ENCODE data around the gene NAV1. TPM values are rescaled to one million over a fixed set of nuclear protein-coding genes. Genes with fewer than 3 reads are reported as not detected.
A peak's percentile ranks its signal among the peaks of the same experiment; 100 is the strongest.

Gene NAV1
- total RNA-seq, 1 donor from 2014 or later = 0.83 TPM

- H3K4me3 Mint-ChIP-seq = no peak overlapping the region
- no peak overlapping the region for H3K27ac Mint-ChIP-seq
- DNase-seq (ENCODE audit: low spot score) = no peak
- intact Hi-C loops (cut with micrococcal nuclease) = no loop called here
- peaks cover 7% of the 10 kb centered on the region for H3K4me1 Mint-ChIP-seq (ENCODE audit: low read depth)
- peaks cover 13% of the 10 kb centered on the region for H3K36me3 Mint-ChIP-seq (ENCODE audit: low read depth)
- no peaks in the 10 kb centered on the region for H3K9me3 Mint-ChIP-seq
- no peaks in the 10 kb centered on the region for H3K27me3 Mint-ChIP-seq (ENCODE audit: insufficient read depth)
Observed at GRCh38 chr1:201499191-201499590, 39.7 kb upstream of the NAV1 start.

DNA sequence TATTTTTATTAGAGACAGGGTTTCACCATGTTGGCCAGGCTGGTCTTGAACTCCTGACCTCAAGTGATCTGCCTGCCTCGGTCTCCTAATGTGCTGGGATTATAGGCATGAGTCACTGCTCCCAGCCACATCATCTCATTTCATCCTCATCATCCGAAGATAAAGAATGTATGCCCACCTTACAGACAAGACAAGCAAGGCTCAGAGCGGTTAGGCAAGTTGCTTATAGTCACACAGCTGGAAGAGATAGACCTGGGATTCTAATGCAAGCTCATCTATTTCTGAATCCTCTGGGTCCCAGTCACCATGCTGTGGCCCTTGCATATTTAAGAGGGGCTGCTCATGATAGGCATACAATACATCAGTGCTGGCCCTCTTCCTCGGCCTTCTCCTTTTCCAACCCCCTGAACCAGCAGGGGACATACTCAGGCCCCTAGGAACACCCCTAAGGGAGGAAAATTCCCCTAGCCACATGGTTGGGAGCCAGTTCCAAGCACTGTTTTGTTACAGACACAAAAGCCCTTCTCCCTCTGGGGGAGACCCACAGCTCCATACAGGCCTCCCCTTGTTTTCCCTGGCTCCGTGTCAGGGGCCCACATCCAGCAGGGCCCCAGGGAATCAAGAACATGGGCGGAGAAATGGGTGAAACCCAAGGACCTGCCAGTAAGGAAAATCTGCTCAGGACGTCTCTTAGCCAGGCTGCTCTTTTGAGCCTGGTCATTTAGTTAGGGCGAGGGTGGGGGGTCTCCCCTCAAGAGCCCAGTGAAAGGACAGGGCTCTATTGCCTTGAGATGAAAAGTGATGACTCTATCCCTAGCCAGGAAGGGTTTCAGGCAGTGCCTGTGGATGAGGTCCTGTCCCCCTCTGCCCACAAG, 38.9 kb upstream of the NAV1 start:
- H3K4me3 Mint-ChIP-seq = no peak overlapping the region
- peaks cover 12% of the 10 kb centered on the region for H3K4me1 Mint-ChIP-seq (ENCODE audit: low read depth)
- no peak overlapping the region for H3K27ac Mint-ChIP-seq
- no peaks in the 10 kb centered on the region for H3K27me3 Mint-ChIP-seq (ENCODE audit: insufficient read depth)
- no peaks in the 10 kb centered on the region for H3K9me3 Mint-ChIP-seq
- DNase-seq (ENCODE audit: low spot score) = no peak
- peaks cover 7% of the 10 kb centered on the region for H3K36me3 Mint-ChIP-seq (ENCODE audit: low read depth)
- intact Hi-C loops (cut with micrococcal nuclease) = no loop called here

GRCh38 chr1:201500670-201501120, 38.2 kb upstream of the NAV1 start:
- H3K36me3 Mint-ChIP-seq (ENCODE audit: low read depth) = peaks cover 6% of the 10 kb centered on the region
- H3K4me3 Mint-ChIP-seq = no peak overlapping the region
- no peak for DNase-seq (ENCODE audit: low spot score)
- peaks cover 19% of the 10 kb centered on the region for H3K4me1 Mint-ChIP-seq (ENCODE audit: low read depth)
- H3K9me3 Mint-ChIP-seq = no peaks in the 10 kb centered on the region
- intact Hi-C loops (cut with micrococcal nuclease) = no loop called here
- no peak overlapping the region for H3K27ac Mint-ChIP-seq
- no peaks in the 10 kb centered on the region for H3K27me3 Mint-ChIP-seq (ENCODE audit: insufficient read depth)

DNA sequence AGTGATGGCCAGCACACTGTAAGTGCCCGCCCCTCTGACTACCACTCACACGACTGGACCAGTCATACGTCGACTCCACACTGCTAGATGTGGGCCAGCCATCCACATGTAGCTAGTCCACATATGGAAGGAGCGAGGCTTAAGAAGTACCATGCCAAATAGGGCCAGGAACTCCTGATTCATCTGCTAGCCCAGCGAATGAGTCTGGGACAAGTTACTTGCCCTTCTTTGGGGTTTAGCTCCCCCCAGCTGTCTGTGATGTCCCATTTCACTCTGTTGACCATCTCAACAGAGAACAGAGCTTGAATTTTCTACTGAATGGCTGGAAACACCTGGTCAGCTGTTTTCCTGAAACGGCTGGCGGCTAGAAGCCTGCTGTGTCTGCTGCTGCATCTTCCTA, 37.8 kb upstream of the NAV1 start:
- no peaks in the 10 kb centered on the region for H3K27me3 Mint-ChIP-seq (ENCODE audit: insufficient read depth)
- intact Hi-C loops (cut with micrococcal nuclease) = no loop called here
- peaks cover 23% of the 10 kb centered on the region for H3K4me1 Mint-ChIP-seq (ENCODE audit: low read depth)
- peaks cover 6% of the 10 kb centered on the region for H3K36me3 Mint-ChIP-seq (ENCODE audit: low read depth)
- H3K27ac Mint-ChIP-seq = no peak overlapping the region
- no peak for DNase-seq (ENCODE audit: low spot score)
- H3K9me3 Mint-ChIP-seq = no peaks in the 10 kb centered on the region
- no peak overlapping the region for H3K4me3 Mint-ChIP-seq

GRCh38 chr1:201501812-201502510, 37.0 kb upstream of the NAV1 start:
- Mint-ChIP-seq H3K4me3 (no peak overlapping the region), H3K36me3 (ENCODE audit: low read depth) (peaks cover 6% of the 10 kb centered on the region), H3K27ac (no peak overlapping the region), H3K9me3 (no peaks in the 10 kb centered on the region), H3K27me3 (ENCODE audit: insufficient read depth) (no peaks in the 10 kb centered on the region), H3K4me1 (ENCODE audit: low read depth) (peaks cover 28% of the 10 kb centered on the region)
- intact Hi-C loops (cut with micrococcal nuclease) = no loop called here
- no peak for DNase-seq (ENCODE audit: low spot score)

DNA sequence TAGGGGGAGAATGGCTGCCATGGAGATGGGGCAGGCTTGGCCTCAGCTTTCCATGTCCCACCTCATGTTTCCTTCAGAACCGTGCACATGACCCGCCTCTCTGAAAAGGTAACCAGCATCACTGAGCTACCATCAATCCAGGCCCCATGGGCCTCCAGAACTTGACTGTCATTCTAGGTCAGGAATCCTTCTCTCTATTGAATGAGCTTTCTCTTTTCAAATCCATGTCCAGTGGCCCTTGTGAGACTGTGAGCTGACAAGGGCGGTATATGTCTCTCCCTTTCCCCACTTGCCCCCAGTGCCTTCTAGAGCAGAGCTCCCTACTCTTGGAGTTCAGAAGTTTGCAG, 36.4 kb upstream of the NAV1 start:
- Mint-ChIP-seq H3K36me3 (ENCODE audit: low read depth) (peaks cover 6% of the 10 kb centered on the region), H3K27ac (no peak overlapping the region), H3K9me3 (no peaks in the 10 kb centered on the region), H3K27me3 (ENCODE audit: insufficient read depth) (no peaks in the 10 kb centered on the region), H3K4me3 (no peak overlapping the region), H3K4me1 (ENCODE audit: low read depth) (peaks cover 31% of the 10 kb centered on the region)
- intact Hi-C loops (cut with micrococcal nuclease) = no loop called here
- DNase-seq (ENCODE audit: low spot score) = no peak

DNA sequence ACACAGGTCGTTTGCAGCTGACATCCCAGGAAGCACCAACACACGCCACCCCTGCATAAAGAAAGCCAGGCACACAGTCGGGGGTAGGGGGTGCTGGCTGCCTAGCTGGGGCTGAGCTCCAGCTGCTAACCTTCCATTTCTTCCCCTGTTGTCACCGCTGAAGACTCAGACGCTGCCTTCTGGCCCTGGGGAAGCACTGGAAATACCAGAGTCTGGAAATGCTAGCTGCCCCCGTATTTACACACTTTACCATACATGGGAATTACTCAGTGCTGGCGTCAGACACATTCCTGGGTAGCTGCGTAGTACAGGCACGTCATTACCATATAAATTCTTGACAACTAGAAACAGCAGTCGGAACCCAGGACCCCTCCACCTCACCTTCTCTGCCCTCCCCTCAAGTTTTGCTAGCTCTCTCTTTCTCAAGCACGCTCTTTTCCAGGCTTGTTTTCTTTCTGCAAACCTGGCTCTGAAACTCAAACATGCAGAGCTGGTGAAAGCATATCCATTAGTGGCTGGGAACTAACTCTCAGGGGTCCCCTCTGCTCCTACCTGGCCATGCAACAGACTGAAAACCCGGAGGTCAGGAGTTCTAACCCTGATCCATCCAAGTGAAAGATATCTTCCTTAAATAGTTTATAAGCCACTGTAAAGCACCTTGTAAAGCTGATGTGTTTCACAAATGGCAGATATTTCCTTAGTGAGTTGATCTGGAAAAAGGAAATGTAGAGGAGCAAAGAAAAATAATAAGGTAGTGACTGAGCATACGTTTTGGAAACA, 35.3 kb upstream of the NAV1 start:
- H3K4me3 Mint-ChIP-seq = no peak overlapping the region
- intact Hi-C loops (cut with micrococcal nuclease) = no loop called here

DNA sequence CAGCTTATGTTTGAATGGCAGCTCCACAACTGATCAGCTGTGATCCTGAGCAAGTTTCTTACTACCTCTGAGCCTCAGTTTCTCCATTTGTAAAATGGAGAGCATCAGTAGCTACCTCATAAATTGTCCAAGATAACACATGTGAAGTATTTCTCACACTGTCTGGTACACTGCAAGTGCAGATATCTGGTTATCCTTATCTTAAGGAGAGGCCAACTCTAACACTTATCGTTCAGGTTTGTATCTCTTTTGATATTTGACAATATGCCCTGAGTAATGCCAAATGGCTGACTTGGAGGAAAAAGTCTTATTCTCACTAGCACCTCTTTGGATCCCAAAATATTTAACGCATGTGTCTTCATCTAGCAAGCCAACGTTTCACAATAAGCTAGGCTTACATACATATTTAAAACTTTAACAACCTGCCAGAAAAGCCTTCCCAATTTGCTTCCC, 34.7 kb upstream of the NAV1 start:
- no peak overlapping the region for H3K4me3 Mint-ChIP-seq
- intact Hi-C loops (cut with micrococcal nuclease) = no loop called here
- H3K4me1 Mint-ChIP-seq (ENCODE audit: low read depth) = peaks cover 41% of the 10 kb centered on the region
- H3K27me3 Mint-ChIP-seq (ENCODE audit: insufficient read depth) = no peaks in the 10 kb centered on the region
- H3K27ac Mint-ChIP-seq = no peak overlapping the region
- DNase-seq (ENCODE audit: low spot score) = no peak
- H3K9me3 Mint-ChIP-seq = no peaks in the 10 kb centered on the region
- H3K36me3 Mint-ChIP-seq (ENCODE audit: low read depth) = peaks cover 5% of the 10 kb centered on the region

More for the DNA sequence above, 35.3 kb upstream of the NAV1 start:
- Mint-ChIP-seq H3K27ac (no peak overlapping the region), H3K9me3 (no peaks in the 10 kb centered on the region), H3K36me3 (ENCODE audit: low read depth) (peaks cover 6% of the 10 kb centered on the region), H3K4me1 (ENCODE audit: low read depth) (peaks cover 38% of the 10 kb centered on the region), H3K27me3 (ENCODE audit: insufficient read depth) (no peaks in the 10 kb centered on the region)
- no peak for DNase-seq (ENCODE audit: low spot score)

DNA sequence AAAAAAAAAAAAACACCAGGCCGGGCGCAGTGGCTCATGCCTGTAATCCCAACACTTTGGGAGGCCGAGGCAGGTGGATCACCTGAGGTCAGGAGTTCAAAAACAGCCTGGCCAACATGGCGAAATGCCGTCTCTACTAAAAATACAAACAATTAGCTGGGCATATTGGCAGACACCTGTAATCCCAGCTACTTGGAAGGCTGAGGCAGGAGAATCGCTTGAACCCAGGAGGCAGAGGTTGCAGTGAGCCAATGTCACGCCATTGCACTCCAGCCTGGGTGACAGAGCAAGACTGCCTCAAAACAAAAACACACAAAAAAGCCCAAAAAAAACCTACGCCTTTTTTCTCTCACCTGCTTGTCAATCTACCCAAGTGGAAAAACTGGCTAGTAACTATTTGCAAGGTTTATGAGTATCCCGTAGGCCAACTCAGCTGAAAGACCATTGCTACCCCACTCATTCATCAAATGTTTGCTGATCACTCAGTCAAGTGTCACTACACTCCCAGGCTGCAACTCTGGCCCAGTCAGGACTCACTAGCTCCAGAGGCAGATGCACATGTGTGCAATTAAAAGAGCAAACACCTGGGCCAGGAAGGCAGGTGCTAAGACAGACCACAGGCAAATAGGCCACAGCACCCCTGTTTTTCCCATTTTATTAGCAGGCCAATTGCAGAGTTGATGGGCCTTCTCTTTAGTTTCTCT, 34.0 kb upstream of the NAV1 start:
- Mint-ChIP-seq H3K27ac (peak overlapping the region; percentile 64), H3K4me3 (peak overlapping the region; percentile 93), H3K36me3 (ENCODE audit: low read depth) (peaks cover 3% of the 10 kb centered on the region), H3K27me3 (ENCODE audit: insufficient read depth) (no peaks in the 10 kb centered on the region), H3K9me3 (no peaks in the 10 kb centered on the region), H3K4me1 (ENCODE audit: low read depth) (peaks cover 49% of the 10 kb centered on the region)
- no peak for DNase-seq (ENCODE audit: low spot score)
- intact Hi-C loops (cut with micrococcal nuclease) = no loop called here

DNA sequence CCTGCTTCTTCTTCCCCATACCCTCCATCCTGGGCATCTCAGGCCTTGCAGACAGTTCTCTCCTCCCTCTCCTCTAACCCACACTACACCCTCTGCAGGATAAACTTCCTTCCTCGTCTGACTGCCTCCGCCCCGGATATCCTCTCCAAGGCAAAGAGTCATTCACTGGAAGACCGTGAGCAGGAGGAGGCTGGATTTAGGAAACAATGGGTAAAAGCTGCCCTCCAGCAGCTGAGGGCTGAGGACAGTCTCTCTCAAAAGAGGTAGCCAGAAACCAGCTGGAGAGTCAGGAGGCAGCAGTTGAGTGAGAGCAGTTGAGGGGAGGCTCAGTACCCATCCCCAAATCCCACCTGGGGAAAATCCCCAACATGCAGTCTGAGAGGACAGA, 33.4 kb upstream of the NAV1 start:
- peaks cover 53% of the 10 kb centered on the region for H3K4me1 Mint-ChIP-seq (ENCODE audit: low read depth)
- intact Hi-C loops (cut with micrococcal nuclease) = no loop called here

DNA sequence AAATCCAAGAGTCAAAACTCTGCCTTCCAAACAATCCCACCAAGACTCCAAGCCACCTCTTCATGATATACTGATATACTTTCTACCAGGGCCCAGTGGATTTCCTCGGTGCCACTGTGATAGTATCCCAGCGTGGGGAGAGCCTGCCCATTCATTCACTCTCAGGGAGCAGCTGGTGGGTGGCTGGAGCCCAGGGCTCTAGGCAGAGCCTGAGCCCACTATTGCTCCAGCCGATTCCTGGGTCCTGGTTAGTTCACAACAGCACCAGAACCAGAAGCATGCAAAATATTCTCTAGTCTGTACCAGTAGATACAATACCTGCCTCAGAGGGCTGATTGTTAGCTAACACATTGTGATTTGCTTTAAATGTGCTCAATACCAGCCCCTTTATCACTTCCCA, 32.8 kb upstream of the NAV1 start:
- Mint-ChIP-seq H3K27ac (peak overlapping the region; percentile 89), H3K36me3 (ENCODE audit: low read depth) (peaks cover 3% of the 10 kb centered on the region), H3K9me3 (no peaks in the 10 kb centered on the region), H3K4me1 (ENCODE audit: low read depth) (peaks cover 53% of the 10 kb centered on the region), H3K4me3 (peak overlapping the region; percentile 93), H3K27me3 (ENCODE audit: insufficient read depth) (no peaks in the 10 kb centered on the region)
- intact Hi-C loops (cut with micrococcal nuclease) = no loop called here
- DNase-seq (ENCODE audit: low spot score) = no peak

More for the DNA sequence above, 33.4 kb upstream of the NAV1 start:
- Mint-ChIP-seq H3K4me3 (peak overlapping the region; percentile 93), H3K9me3 (no peaks in the 10 kb centered on the region), H3K27ac (peak overlapping the region; percentile 64), H3K36me3 (ENCODE audit: low read depth) (peaks cover 3% of the 10 kb centered on the region), H3K27me3 (ENCODE audit: insufficient read depth) (no peaks in the 10 kb centered on the region)
- no peak for DNase-seq (ENCODE audit: low spot score)

- intact Hi-C loops (cut with micrococcal nuclease) = loop anchor here (1.0 kb wide), 3 partner anchors 24 to 58 kb away; partner anchors contain the start of gene PHLDA3
- peak within 1 kb of the TSS; percentile 93 for H3K4me3 Mint-ChIP-seq
- peak within 1 kb of the TSS; percentile 89 for H3K27ac Mint-ChIP-seq
- H3K9me3 Mint-ChIP-seq = no peaks in the 10 kb centered on the region
- H3K36me3 Mint-ChIP-seq (ENCODE audit: low read depth) = peaks cover 3% of the 10 kb centered on the region
- peak; percentile 78 for DNase-seq (ENCODE audit: low spot score)
- no peaks in the 10 kb centered on the region for H3K27me3 Mint-ChIP-seq (ENCODE audit: insufficient read depth)
- peaks cover 53% of the 10 kb centered on the region for H3K4me1 Mint-ChIP-seq (ENCODE audit: low read depth)
Observed at GRCh38 chr1:201506557-201507359, 32.2 kb upstream of the NAV1 start, which contains the start of gene CSRP1. TSS of gene CSRP1 (minus strand) at chr1:201507123. CDS start at chr1:201496303, 10,820 bp downstream.

Measured in activated T-helper 1 cell treated with anti-CD3 and anti-CD28 coated beads, Interleukin-12 subunit alpha, Interleukin-12 subunit beta, Interleukin-2, Interleukin-4 antibody, amounts not matched to agents 30 ng/mL and 10 ng/mL and 1 ng/mL, durations not matched to agents 14 hours and 24 hours and 36 hours (primary cell).